GM18951 (cell line): Measurements from ENCODE around the gene FRA10AC1.

Experiments
- POLR2A ChIP-seq: IDR thresholded peaks from 4 replicates; pipeline ENCODE4 v1.6.1; 2011; ENCODE audit warnings: mild to moderate bottlenecking; ENCODE audit not compliant: insufficient read length, insufficient read depth; ENCODE audit errors: extremely low read depth
- in situ Hi-C: fragments of 300-500 bp; cut with MboI; formaldehyde crosslinking; loops from one replicate; pipeline ENCODE4 v1.12.0; 2022; ENCODE audit warnings: low sequenced_read_pairs, mixed read lengths, inconsistent platforms; ENCODE audit not compliant: unreplicated experiment

FRA10AC1 gene

GRCh38 chr10:93687737-93688136 is 14.7 kb downstream of the FRA10AC1 start:
- TF ChIP-seq POLR2A, result no peak
- in situ Hi-C loops, result no loop called here

- in situ Hi-C loops, result no loop called here
- TF ChIP-seq POLR2A, result no peak
Measured at GRCh38 chr10:93680412-93681047, 21.9 kb downstream of the FRA10AC1 start.

- in situ Hi-C loops, result no loop called here
Measured at GRCh38 chr10:93678805-93679587, 23.4 kb downstream of the FRA10AC1 start.

GRCh38 chr10:93678386-93678785 is 24.0 kb downstream of the FRA10AC1 start:
- no peak for TF ChIP-seq POLR2A

More at GRCh38 chr10:93678805-93679587, 23.4 kb downstream of the FRA10AC1 start:
- no peak for TF ChIP-seq POLR2A

GRCh38 chr10:93673791-93674190 is 28.6 kb downstream of the FRA10AC1 start:
- in situ Hi-C loops, result no loop called here
- no peak for TF ChIP-seq POLR2A

More at GRCh38 chr10:93678386-93678785, 24.0 kb downstream of the FRA10AC1 start:
- in situ Hi-C loops, result no loop called here

- in situ Hi-C loops, result no loop called here
Measured at GRCh38 chr10:93672890-93673289, 29.5 kb downstream of the FRA10AC1 start.

GRCh38 chr10:93672022-93672678 is 30.2 kb downstream of the FRA10AC1 start:
- TF ChIP-seq POLR2A, result no peak
- in situ Hi-C loops, result no loop called here

More at GRCh38 chr10:93672890-93673289, 29.5 kb downstream of the FRA10AC1 start:
- no peak for TF ChIP-seq POLR2A

- in situ Hi-C loops, result no loop called here
- no peak for TF ChIP-seq POLR2A
Measured at GRCh38 chr10:93671042-93671441, 31.4 kb downstream of the FRA10AC1 start.

GRCh38 chr10:93670372-93670771 is 32.0 kb downstream of the FRA10AC1 start:
- TF ChIP-seq POLR2A, result no peak
- in situ Hi-C loops, result no loop called here

GRCh38 chr10:93667795-93668194 is 34.6 kb downstream of the FRA10AC1 start:
- in situ Hi-C loops, result no loop called here
- no peak for TF ChIP-seq POLR2A

- in situ Hi-C loops, result no loop called here
- TF ChIP-seq POLR2A, result no peak
Measured at GRCh38 chr10:93666030-93666429, 36.4 kb downstream of the FRA10AC1 start.

GRCh38 chr10:93657757-93658156 is 44.6 kb downstream of the FRA10AC1 start:
- TF ChIP-seq POLR2A, result no peak
- in situ Hi-C loops, result no loop called here

- in situ Hi-C loops, result no loop called here
- no peak for TF ChIP-seq POLR2A
Measured at GRCh38 chr10:93656155-93656554, 46.2 kb downstream of the FRA10AC1 start.
